GM12865 (cell line): Measurements from ENCODE around the gene ASXL3.

Experiments
- DNase-seq: peaks from one replicate; pipeline ENCODE4 v3.0.0; 2010; ENCODE audit warnings: low read depth
- H3K4me3 ChIP-seq: 2 replicates; pipeline ENCODE4 v1.5.1; 2011; ENCODE audit warnings: mild to moderate bottlenecking, low read depth, low read length, control low read depth
- CTCF ChIP-seq: IDR thresholded peaks from 2 replicates; pipeline ENCODE4 v1.5.1; 2011; ENCODE audit warnings: low read length, control low read depth, low read depth, inconsistent platforms; ENCODE audit not compliant: insufficient read depth; ENCODE audit errors: missing control alignments

The ASXL3 gene

DNA sequence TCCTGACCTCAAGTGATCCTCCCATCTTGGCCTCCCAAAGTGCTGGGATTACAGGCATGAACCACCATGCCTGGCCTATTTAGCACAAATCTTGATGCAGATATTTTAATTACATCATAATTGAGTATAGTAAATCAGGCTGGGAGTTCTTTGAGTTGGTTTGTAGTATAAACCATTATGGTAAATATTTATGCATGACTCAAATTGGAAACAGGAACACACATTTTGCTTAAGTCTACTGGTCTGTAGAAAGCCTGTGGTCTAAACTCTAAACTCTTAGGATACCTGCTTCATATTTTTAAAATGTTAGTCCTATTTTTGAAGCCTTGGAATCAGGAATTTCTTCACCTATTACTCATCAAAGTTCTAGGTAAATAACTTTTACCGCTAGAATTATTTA, 16.8 kb downstream of the ASXL3 start:
- TF ChIP-seq CTCF: no peak
- no peak overlapping the region for H3K4me3 ChIP-seq
- no peak for DNase-seq

DNA sequence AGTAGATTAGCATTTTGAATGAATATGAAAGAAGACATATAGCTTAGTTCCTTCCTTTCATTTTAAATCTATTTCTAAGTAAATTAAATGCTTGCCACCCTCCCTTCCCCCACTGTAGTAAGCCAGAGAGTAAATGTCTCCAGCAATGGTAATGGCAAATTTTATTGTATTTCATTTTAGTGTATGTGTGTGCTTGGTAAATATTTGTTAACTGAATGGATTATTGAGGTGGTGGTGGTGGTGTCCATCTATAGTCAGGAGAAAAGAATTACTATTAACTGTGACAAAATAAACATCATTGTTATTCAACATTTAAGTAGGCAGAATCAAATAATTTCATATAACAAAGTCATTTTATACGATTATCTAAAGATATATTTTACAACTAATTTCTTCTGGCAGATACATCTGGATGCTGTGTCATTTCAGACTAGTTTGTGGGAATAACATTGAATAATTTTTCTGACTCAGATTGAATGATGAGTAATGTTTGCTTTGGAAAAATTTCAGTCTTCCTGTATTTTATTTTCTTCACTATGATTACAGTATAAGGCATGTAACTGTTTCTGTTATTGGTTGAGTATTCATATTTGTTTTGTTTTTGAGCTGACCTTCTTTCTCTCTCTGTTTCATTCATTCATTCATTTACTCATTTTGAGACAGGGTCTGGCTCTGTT, 18.3 kb downstream of the ASXL3 start:
- TF ChIP-seq CTCF: no peak
- DNase-seq: no peak
- H3K4me3 ChIP-seq: no peak overlapping the region

DNA sequence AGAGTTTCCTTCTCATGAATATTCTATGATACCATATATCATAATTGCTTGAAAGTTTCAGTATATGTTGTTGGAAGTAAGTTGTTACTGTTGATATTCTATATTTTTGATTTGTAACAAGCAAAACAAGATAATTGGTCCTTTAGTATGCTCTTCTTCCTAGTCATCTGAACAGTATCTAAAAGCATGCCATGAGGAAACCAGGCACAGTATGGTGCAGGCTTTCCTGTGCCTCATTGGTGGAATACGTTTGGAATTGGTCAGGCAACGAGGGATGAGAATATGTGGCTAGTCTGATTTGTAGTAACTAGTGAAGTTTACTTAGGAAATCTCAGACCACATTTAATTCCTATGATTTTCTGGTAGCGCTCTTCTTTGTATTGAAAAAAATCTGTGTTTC, 22.8 kb downstream of the ASXL3 start:
- H3K4me3 ChIP-seq: no peak overlapping the region
- DNase-seq: no peak
- TF ChIP-seq CTCF: no peak

DNA sequence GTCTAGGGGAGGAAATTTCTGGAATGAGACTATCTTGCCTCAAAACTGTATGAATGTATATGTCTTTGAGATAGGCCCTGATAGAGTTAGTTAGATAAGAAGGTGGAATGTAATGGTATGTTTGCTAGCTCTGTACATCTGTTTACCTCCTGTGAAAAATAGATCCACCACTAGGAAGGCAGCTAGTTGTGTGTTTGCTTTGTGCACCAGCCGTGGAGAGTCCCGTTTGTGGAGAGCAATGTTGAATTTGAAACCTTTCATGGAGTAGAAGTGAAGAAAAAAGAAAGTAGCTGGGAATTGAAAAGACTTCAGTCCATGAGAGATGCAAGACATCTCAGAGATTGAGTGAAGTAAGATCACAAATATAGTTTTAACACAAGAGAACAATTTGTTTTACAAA, 25.4 kb downstream of the ASXL3 start:
- TF ChIP-seq CTCF: no peak
- H3K4me3 ChIP-seq: no peak overlapping the region
- DNase-seq: no peak

DNA sequence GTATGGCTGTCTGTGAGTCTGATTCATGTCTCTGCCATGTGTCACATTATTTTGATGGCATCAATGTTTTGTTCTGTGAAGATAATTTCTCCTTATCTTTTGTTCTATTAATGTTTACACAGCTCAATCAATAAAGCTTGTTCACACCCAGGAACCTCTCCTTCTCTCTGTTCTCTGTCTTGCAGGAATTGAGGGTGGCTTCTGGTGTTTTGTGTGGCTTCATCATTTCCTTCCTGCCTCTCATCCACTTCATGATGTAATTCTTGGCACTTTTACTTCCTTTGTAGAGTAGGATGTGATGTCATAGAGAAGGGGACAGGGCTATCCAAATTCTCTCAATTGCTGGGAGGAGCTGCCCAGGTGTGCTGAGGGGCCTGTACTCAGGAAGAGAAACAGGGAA, 27.2 kb downstream of the ASXL3 start:
- no peak overlapping the region for H3K4me3 ChIP-seq
- no peak for DNase-seq
- TF ChIP-seq CTCF: no peak

DNA sequence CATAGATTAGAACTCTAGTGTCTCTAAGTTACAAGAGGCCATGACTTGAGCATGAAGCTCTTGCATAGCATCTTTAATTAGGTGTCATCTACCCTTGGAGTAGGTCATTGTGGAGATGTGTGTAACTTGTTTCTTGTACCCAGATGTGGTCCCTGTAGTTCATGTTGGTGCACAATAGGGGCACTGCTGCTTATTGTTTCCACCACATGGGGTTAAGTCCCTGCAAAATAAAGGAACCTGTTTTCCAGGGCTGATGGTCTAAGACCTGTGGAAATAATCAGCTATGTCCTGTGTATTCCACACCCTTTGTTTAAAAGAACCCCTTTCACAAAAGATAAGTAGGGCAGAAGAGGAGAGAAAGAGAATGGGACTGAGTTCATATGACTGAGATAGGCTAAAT, 28.6 kb downstream of the ASXL3 start:
- H3K4me3 ChIP-seq: no peak overlapping the region
- TF ChIP-seq CTCF: no peak
- peak; percentile 4 for DNase-seq

- TF ChIP-seq CTCF: no peak
- DNase-seq: no peak
- H3K4me3 ChIP-seq: no peak overlapping the region
Measured at GRCh38 chr18:33611525-33612135, 33.6 kb downstream of the ASXL3 start.
